HEK293 (cell line): ENCODE measurements around the gene DNAH12.

ENCODE experiments used
- GLI4 ChIP-seq: fragments of 450-650 bp; formaldehyde crosslinking; IDR thresholded peaks from 2 replicates; pipeline ENCODE4 v1.5.1; 2016; ENCODE audit warnings: missing biosample characterization, missing genetic modification characterization
- MYNN ChIP-seq: fragments of 450-650 bp; formaldehyde crosslinking; IDR thresholded peaks from 2 replicates; pipeline ENCODE4 v1.5.1; 2016; ENCODE audit warnings: missing biosample characterization, missing genetic modification characterization, borderline replicate concordance
- SETDB1 ChIP-seq: IDR thresholded peaks from one replicate; pipeline ENCODE4 v1.6.1; 2017; ENCODE audit warnings: mild to moderate bottlenecking, low read length, moderate library complexity, mixed read lengths; ENCODE audit not compliant: insufficient read length
- ZFP37 ChIP-seq: fragments of 450-650 bp; formaldehyde crosslinking; IDR thresholded peaks from 2 replicates; pipeline ENCODE4 v1.5.1; 2016; ENCODE audit warnings: missing biosample characterization, missing genetic modification characterization
- ZNF16 ChIP-seq: fragments of 450-650 bp; formaldehyde crosslinking; IDR thresholded peaks from 2 replicates; pipeline ENCODE4 v1.5.1; 2016; ENCODE audit warnings: low read depth, missing biosample characterization, missing genetic modification characterization
- ZNF223 ChIP-seq: fragments of 450-650 bp; formaldehyde crosslinking; IDR thresholded peaks from 2 replicates; pipeline ENCODE4 v1.5.1; 2016; ENCODE audit warnings: missing biosample characterization, missing genetic modification characterization
- ZNF311 ChIP-seq: fragments of 450-650 bp; formaldehyde crosslinking; IDR thresholded peaks from 2 replicates; pipeline ENCODE4 v1.5.1; 2017; ENCODE audit warnings: missing biosample characterization, missing genetic modification characterization, borderline replicate concordance
- ZNF48 ChIP-seq: fragments of 450-650 bp; formaldehyde crosslinking; IDR thresholded peaks from 2 replicates; pipeline ENCODE4 v1.5.1; 2016; ENCODE audit warnings: missing biosample characterization, missing genetic modification characterization
- ZNF548 ChIP-seq: fragments of 450-650 bp; formaldehyde crosslinking; IDR thresholded peaks from 2 replicates; pipeline ENCODE4 v1.5.1; 2016; ENCODE audit warnings: missing biosample characterization, missing genetic modification characterization
- ZNF558 ChIP-seq: fragments of 450-650 bp; formaldehyde crosslinking; IDR thresholded peaks from 2 replicates; pipeline ENCODE4 v1.5.1; 2016; ENCODE audit warnings: missing biosample characterization, missing genetic modification characterization
- ZNF600 ChIP-seq: fragments of 450-650 bp; formaldehyde crosslinking; IDR thresholded peaks from 2 replicates; pipeline ENCODE4 v1.5.1; 2016; ENCODE audit warnings: missing biosample characterization, missing genetic modification characterization
- ZNF623 ChIP-seq: fragments of 450-650 bp; formaldehyde crosslinking; IDR thresholded peaks from 2 replicates; pipeline ENCODE4 v1.5.1; 2016; ENCODE audit warnings: missing biosample characterization, missing genetic modification characterization
- ZNF837 ChIP-seq: fragments of 450-650 bp; formaldehyde crosslinking; IDR thresholded peaks from 2 replicates; pipeline ENCODE4 v1.5.1; 2016; ENCODE audit warnings: missing biosample characterization, missing genetic modification characterization
- ZSCAN16 ChIP-seq: fragments of 450-650 bp; formaldehyde crosslinking; IDR thresholded peaks from 2 replicates; pipeline ENCODE4 v1.5.1; 2016; ENCODE audit warnings: missing biosample characterization, missing genetic modification characterization
- TF ChIP-seq, protein P1 (sequence below): fragments of 450-650 bp; formaldehyde crosslinking; conservative IDR thresholded peaks from 2 replicates; pipeline ENCODE4 v1.5.1; 2016; ENCODE audit warnings: low read depth, missing biosample characterization, missing genetic modification characterization
- TF ChIP-seq, protein P2 (sequence below): fragments of 450-650 bp; IDR thresholded peaks from 2 replicates; pipeline ENCODE4 v1.5.1; 2018; ENCODE audit warnings: missing biosample characterization, missing genetic modification characterization
- TF ChIP-seq, protein P3 (sequence below): fragments of 450-650 bp; formaldehyde crosslinking; IDR thresholded peaks from 2 replicates; pipeline ENCODE4 v1.5.1; 2016; ENCODE audit warnings: missing biosample characterization, missing genetic modification characterization
- TF ChIP-seq, protein P4 (sequence below): fragments of 450-650 bp; formaldehyde crosslinking; IDR thresholded peaks from 2 replicates; pipeline ENCODE4 v1.5.1; 2016; ENCODE audit warnings: missing biosample characterization, missing genetic modification characterization, borderline replicate concordance
- TF ChIP-seq, protein P5 (sequence below): fragments of 450-650 bp; formaldehyde crosslinking; optimal IDR thresholded peaks from 2 replicates; pipeline ENCODE3; 2016; ENCODE audit warnings: missing biosample characterization, mild to moderate bottlenecking, missing genetic modification characterization
- TF ChIP-seq, protein P6 (sequence below): fragments of 450-650 bp; formaldehyde crosslinking; IDR thresholded peaks from 2 replicates; pipeline ENCODE4; 2016; ENCODE audit warnings: missing biosample characterization, missing genetic modification characterization
- TF ChIP-seq, protein P7 (sequence below): fragments of 450-650 bp; formaldehyde crosslinking; IDR thresholded peaks from 2 replicates; pipeline ENCODE4 v1.5.1; 2017; ENCODE audit warnings: missing biosample characterization, mild to moderate bottlenecking, missing genetic modification characterization, moderate library complexity

Gene DNAH12

DNA sequence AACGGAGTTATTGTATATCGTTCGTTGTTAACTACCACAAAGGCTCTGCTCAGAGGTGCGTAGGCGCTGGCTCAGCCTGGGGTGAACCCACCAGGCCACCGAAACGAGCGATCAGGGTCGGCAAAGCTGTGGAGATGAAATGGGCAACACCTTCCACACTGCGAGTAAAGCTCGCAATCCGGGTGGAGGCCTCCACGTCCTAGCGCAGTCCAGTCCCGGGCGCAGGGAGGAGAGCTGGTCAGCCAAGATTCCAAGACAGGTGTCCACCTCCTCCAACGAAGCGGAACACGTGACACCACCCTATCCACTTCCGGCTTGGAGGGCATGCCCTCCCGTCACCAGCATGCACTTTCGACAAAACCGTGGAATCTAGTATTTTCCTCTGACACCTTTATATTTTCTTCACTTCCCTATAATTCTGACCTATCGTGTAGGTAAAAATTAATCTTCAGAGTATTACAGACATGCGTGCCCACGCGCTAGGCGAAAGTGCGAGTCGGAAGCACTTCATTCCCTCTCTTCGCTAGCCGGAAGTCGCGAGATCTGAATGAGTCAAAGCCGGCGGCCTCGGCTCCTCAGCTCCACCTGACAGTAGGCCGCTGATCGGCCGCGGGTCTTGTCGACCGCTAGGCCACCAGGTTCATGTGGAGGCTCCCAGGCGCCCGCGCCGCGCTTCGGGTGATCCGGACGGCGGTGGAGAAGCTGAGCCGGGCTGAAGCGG lies 11.8 kb upstream of the DNAH12 start, which contains the start of gene PDE12 (continued):
- TF ChIP-seq, protein P1, sequence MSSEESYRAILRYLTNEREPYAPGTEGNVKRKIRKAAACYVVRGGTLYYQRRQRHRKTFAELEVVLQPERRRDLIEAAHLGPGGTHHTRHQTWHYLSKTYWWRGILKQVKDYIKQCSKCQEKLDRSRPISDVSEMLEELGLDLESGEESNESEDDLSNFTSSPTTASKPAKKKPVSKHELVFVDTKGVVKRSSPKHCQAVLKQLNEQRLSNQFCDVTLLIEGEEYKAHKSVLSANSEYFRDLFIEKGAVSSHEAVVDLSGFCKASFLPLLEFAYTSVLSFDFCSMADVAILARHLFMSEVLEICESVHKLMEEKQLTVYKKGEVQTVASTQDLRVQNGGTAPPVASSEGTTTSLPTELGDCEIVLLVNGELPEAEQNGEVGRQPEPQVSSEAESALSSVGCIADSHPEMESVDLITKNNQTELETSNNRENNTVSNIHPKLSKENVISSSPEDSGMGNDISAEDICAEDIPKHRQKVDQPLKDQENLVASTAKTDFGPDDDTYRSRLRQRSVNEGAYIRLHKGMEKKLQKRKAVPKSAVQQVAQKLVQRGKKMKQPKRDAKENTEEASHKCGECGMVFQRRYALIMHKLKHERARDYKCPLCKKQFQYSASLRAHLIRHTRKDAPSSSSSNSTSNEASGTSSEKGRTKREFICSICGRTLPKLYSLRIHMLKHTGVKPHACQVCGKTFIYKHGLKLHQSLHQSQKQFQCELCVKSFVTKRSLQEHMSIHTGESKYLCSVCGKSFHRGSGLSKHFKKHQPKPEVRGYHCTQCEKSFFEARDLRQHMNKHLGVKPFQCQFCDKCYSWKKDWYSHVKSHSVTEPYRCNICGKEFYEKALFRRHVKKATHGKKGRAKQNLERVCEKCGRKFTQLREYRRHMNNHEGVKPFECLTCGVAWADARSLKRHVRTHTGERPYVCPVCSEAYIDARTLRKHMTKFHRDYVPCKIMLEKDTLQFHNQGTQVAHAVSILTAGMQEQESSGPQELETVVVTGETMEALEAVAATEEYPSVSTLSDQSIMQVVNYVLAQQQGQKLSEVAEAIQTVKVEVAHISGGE, result peak; percentile 93
- TF ChIP-seq ZNF548 (tag by site-specific recombination), result no peak
- TF ChIP-seq ZNF16 (tag by site-specific recombination), result no peak
- peak; percentile 74; the same call in 1 of the 2 replicates for TF ChIP-seq GLI4 (tag by site-specific recombination)
- TF ChIP-seq, protein P2, sequence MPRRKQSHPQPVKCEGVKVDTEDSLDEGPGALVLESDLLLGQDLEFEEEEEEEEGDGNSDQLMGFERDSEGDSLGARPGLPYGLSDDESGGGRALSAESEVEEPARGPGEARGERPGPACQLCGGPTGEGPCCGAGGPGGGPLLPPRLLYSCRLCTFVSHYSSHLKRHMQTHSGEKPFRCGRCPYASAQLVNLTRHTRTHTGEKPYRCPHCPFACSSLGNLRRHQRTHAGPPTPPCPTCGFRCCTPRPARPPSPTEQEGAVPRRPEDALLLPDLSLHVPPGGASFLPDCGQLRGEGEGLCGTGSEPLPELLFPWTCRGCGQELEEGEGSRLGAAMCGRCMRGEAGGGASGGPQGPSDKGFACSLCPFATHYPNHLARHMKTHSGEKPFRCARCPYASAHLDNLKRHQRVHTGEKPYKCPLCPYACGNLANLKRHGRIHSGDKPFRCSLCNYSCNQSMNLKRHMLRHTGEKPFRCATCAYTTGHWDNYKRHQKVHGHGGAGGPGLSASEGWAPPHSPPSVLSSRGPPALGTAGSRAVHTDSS, result peak; percentile 46; the same call in 1 of the 2 replicates
- no peak for TF ChIP-seq ZNF48 (tag by site-specific recombination)
- peak; percentile 82 for TF ChIP-seq ZFP37
- TF ChIP-seq SETDB1, result peak; percentile 34
- no peak for TF ChIP-seq ZNF311 (tag by site-specific recombination)
- TF ChIP-seq, protein P3, sequence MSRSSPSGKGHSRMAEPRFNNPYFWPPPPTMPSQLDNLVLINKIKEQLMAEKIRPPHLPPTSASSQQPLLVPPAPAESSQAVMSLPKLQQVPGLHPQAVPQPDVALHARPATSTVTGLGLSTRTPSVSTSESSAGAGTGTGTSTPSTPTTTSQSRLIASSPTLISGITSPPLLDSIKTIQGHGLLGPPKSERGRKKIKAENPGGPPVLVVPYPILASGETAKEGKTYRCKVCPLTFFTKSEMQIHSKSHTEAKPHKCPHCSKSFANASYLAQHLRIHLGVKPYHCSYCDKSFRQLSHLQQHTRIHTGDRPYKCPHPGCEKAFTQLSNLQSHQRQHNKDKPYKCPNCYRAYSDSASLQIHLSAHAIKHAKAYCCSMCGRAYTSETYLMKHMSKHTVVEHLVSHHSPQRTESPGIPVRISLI (tag by site-specific recombination), result no peak
- TF ChIP-seq, protein P4, sequence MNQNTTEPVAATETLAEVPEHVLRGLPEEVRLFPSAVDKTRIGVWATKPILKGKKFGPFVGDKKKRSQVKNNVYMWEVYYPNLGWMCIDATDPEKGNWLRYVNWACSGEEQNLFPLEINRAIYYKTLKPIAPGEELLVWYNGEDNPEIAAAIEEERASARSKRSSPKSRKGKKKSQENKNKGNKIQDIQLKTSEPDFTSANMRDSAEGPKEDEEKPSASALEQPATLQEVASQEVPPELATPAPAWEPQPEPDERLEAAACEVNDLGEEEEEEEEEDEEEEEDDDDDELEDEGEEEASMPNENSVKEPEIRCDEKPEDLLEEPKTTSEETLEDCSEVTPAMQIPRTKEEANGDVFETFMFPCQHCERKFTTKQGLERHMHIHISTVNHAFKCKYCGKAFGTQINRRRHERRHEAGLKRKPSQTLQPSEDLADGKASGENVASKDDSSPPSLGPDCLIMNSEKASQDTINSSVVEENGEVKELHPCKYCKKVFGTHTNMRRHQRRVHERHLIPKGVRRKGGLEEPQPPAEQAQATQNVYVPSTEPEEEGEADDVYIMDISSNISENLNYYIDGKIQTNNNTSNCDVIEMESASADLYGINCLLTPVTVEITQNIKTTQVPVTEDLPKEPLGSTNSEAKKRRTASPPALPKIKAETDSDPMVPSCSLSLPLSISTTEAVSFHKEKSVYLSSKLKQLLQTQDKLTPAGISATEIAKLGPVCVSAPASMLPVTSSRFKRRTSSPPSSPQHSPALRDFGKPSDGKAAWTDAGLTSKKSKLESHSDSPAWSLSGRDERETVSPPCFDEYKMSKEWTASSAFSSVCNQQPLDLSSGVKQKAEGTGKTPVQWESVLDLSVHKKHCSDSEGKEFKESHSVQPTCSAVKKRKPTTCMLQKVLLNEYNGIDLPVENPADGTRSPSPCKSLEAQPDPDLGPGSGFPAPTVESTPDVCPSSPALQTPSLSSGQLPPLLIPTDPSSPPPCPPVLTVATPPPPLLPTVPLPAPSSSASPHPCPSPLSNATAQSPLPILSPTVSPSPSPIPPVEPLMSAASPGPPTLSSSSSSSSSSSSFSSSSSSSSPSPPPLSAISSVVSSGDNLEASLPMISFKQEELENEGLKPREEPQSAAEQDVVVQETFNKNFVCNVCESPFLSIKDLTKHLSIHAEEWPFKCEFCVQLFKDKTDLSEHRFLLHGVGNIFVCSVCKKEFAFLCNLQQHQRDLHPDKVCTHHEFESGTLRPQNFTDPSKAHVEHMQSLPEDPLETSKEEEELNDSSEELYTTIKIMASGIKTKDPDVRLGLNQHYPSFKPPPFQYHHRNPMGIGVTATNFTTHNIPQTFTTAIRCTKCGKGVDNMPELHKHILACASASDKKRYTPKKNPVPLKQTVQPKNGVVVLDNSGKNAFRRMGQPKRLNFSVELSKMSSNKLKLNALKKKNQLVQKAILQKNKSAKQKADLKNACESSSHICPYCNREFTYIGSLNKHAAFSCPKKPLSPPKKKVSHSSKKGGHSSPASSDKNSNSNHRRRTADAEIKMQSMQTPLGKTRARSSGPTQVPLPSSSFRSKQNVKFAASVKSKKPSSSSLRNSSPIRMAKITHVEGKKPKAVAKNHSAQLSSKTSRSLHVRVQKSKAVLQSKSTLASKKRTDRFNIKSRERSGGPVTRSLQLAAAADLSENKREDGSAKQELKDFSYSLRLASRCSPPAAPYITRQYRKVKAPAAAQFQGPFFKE (tag by site-specific recombination), result no peak
- TF ChIP-seq, protein P5, sequence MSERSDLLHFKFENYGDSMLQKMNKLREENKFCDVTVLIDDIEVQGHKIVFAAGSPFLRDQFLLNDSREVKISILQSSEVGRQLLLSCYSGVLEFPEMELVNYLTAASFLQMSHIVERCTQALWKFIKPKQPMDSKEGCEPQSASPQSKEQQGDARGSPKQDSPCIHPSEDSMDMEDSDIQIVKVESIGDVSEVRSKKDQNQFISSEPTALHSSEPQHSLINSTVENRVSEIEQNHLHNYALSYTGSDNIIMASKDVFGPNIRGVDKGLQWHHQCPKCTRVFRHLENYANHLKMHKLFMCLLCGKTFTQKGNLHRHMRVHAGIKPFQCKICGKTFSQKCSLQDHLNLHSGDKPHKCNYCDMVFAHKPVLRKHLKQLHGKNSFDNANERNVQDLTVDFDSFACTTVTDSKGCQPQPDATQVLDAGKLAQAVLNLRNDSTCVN (tag by site-specific recombination), result peak; percentile 64
- TF ChIP-seq ZNF558, result peak; percentile 77
- TF ChIP-seq ZNF837 (tag by site-specific recombination), result no peak
- TF ChIP-seq, protein P6, sequence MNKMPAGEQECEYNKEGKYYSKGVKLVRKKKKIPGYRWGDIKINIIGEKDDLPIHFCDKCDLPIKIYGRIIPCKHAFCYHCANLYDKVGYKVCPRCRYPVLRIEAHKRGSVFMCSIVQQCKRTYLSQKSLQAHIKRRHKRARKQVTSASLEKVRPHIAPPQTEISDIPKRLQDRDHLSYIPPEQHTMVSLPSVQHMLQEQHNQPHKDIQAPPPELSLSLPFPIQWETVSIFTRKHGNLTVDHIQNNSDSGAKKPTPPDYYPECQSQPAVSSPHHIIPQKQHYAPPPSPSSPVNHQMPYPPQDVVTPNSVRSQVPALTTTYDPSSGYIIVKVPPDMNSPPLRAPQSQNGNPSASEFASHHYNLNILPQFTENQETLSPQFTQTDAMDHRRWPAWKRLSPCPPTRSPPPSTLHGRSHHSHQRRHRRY (tag by site-specific recombination), result no peak
- TF ChIP-seq MYNN (tag by site-specific recombination), result no peak
- TF ChIP-seq ZNF623 (tag by site-specific recombination), result no peak
- TF ChIP-seq ZNF600 (tag by site-specific recombination), result peak; percentile 80
- no peak for TF ChIP-seq ZNF223
- TF ChIP-seq, protein P7, sequence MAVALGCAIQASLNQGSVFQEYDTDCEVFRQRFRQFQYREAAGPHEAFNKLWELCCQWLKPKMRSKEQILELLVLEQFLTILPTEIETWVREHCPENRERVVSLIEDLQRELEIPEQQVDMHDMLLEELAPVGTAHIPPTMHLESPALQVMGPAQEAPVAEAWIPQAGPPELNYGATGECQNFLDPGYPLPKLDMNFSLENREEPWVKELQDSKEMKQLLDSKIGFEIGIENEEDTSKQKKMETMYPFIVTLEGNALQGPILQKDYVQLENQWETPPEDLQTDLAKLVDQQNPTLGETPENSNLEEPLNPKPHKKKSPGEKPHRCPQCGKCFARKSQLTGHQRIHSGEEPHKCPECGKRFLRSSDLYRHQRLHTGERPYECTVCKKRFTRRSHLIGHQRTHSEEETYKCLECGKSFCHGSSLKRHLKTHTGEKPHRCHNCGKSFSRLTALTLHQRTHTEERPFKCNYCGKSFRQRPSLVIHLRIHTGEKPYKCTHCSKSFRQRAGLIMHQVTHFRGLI (tag by site-specific recombination), result no peak
- TF ChIP-seq ZSCAN16 (tag by site-specific recombination), result no peak
